ENCODE measurements around the gene CDCA7.

Gene CDCA7

GRCh38 chr2:173354073-173354581 lies 545 bp upstream of the CDCA7 start:
- peaks cover 24 to 28% of the 10 kb centered on the region in 2 experiments for H3K4me1 ChIP-seq (ENCODE audit: control insufficient read depth in 1 of 2, insufficient read depth in 1 of 2, low read depth in 1 of 2, low read length in 1 of 2)
- H3K9me3 ChIP-seq = no peaks in the 10 kb centered on the region
- no peak for TF ChIP-seq CTCF (IDR thresholded peaks at IDR 0.05)
- no peaks in the 10 kb centered on the region for H3K36me3 ChIP-seq
- peaks cover 59% of the 10 kb centered on the region for H3K27me3 ChIP-seq
- peak overlapping the region; percentile 67 to 73 for H3K4me3 ChIP-seq (ENCODE audit: low read depth in 1 of 2, low read length in 1 of 2)
- no peak overlapping the region for H3K27ac ChIP-seq

DNA sequence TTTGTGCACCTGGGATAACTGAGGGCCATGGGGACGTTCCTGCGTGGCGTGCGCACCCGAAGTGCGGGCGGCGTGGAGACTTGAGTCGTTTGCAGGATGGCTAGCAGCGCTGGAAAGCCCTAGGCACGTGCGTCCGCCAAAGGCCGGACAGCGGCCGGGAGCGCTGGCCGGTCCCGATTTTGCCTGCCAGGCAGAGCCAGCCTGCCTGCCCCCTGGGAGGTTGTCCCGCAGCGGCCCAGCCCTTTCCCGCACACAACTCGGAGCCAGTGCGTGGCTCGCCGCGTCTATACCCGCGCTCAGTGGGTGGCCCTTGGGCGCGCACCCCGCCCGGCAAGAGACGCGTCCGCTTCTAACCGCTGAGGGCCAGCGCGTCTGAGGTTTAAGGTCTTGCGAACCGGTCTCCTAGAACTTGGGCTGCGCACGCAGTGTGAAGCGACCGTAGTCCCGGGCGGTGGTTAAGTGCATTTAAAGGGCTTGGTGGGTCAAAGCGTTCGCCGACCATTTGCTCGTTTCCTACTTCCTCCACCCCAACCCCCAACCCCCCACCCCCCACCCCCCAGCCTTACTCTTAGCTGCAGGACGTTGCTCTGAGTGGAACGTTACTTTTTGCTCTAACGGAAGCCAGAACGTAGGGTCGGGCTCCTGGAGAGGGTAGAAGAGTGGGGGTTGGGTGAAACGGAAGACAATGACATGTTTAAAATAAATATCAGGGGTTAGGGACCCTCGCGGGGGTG lies 627 bp downstream of the CDCA7 start:
- no peaks in the 10 kb centered on the region for H3K36me3 ChIP-seq
- H3K4me1 ChIP-seq (ENCODE audit: control insufficient read depth in 1 of 2, insufficient read depth in 1 of 2, low read depth in 1 of 2, low read length in 1 of 2) = peaks cover 24 to 28% of the 10 kb centered on the region in 2 experiments
- no peak for TF ChIP-seq CTCF (IDR thresholded peaks at IDR 0.05)
- H3K9me3 ChIP-seq = no peaks in the 10 kb centered on the region
- H3K27me3 ChIP-seq = peaks cover 55% of the 10 kb centered on the region
- peak overlapping the region; percentile 67 to 73 for H3K4me3 ChIP-seq (ENCODE audit: low read depth in 1 of 2, low read length in 1 of 2)
- H3K27ac ChIP-seq = no peak overlapping the region

- no peaks in the 10 kb centered on the region for H3K9me3 ChIP-seq
- H3K36me3 ChIP-seq = no peaks in the 10 kb centered on the region
- no peak overlapping the region for H3K27ac ChIP-seq
- peaks cover 55% of the 10 kb centered on the region for H3K27me3 ChIP-seq
- H3K4me3 ChIP-seq (ENCODE audit: low read depth in 1 of 2, low read length in 1 of 2) = peak overlapping the region; percentile 67 to 73
- peaks cover 24 to 28% of the 10 kb centered on the region in 2 experiments for H3K4me1 ChIP-seq (ENCODE audit: control insufficient read depth in 1 of 2, insufficient read depth in 1 of 2, low read depth in 1 of 2, low read length in 1 of 2)
- TF ChIP-seq CTCF (IDR thresholded peaks at IDR 0.05) = no peak
Observed at GRCh38 chr2:173355866-173356508, 1.3 kb downstream of the CDCA7 start.

DNA sequence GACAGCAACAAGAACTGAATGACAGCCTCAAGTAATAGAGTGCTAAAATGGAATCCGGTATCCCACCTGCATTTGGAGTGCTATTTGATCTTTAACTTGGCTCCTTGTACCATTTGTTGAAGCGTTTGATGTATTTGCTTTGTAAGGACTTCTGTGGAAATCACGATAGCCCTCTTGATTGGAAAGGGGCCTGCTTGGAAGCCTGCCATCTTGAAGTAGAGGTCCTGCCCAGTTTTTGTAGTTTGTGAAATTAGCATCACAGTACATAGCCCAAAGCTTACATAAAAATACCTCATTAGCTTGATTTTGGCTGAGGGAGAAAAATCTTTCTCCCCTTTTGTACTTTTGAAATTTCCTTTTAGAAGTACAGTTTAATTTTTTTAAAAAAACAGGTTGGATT lies 2.7 kb downstream of the CDCA7 start:
- TF ChIP-seq CTCF (IDR thresholded peaks at IDR 0.05) = no peak
- peaks cover 24 to 28% of the 10 kb centered on the region in 2 experiments for H3K4me1 ChIP-seq (ENCODE audit: control insufficient read depth in 1 of 2, insufficient read depth in 1 of 2, low read depth in 1 of 2, low read length in 1 of 2)
- H3K9me3 ChIP-seq = no peaks in the 10 kb centered on the region
- peaks cover 41% of the 10 kb centered on the region for H3K27me3 ChIP-seq
- H3K4me3 ChIP-seq (ENCODE audit: low read depth in 1 of 2, low read length in 1 of 2) = no peak overlapping the region
- no peak overlapping the region for H3K27ac ChIP-seq
- no peaks in the 10 kb centered on the region for H3K36me3 ChIP-seq

DNA sequence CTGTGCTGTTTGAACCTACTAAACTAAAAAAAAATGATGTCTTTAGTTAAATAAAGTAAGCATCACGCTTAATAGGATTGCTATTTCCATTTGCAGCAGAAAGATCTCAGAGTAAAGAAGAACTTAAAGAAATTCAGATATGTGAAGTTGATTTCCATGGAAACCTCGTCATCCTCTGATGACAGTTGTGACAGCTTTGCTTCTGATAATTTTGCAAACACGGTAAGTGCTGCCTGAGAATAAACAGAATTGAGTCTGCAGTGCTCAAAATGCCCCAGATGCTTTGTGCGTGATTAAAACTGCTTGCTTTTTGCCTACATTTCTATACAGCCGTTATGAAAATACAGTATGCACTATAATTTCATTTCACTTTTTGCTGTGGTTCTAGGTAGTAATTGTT lies 3.9 kb downstream of the CDCA7 start:
- Histone ChIP-seq H3K4me1 (ENCODE audit: control insufficient read depth in 1 of 2, insufficient read depth in 1 of 2, low read depth in 1 of 2, low read length in 1 of 2) (peaks cover 24 to 27% of the 10 kb centered on the region in 2 experiments), H3K27me3 (peaks cover 29% of the 10 kb centered on the region), H3K36me3 (no peaks in the 10 kb centered on the region), H3K9me3 (no peaks in the 10 kb centered on the region), H3K4me3 (ENCODE audit: low read depth in 1 of 2, low read length in 1 of 2) (no peak overlapping the region), H3K27ac (no peak overlapping the region)
- TF ChIP-seq CTCF (IDR thresholded peaks at IDR 0.05) = no peak
